Stimulated activated CD4-positive, alpha-beta T cell treated with anti-CD3 and anti-CD28 coated beads, Interleukin-2, amount 100 ng/mL, for 24 hours (primary cell): Measurements from ENCODE around the gene ATP1A4.

Experiments used
- DNase-seq, 2 donors: peaks; one replicate each; pipeline ENCODE4 v3.0.0-alpha.2; 2020

The ATP1A4 gene

GRCh38 chr1:160148121-160148520 is 3.3 kb upstream of the ATP1A4 start:
- no peak for DNase-seq

- no peak for DNase-seq
Observed at GRCh38 chr1:160149233-160149632, 2.2 kb upstream of the ATP1A4 start.

- no peak for DNase-seq
Observed at GRCh38 chr1:160149716-160150115, 1.7 kb upstream of the ATP1A4 start.

- DNase-seq = no peak
Observed at GRCh38 chr1:160154790-160155189, 3.4 kb downstream of the ATP1A4 start.

GRCh38 chr1:160156361-160156760 is 5.0 kb downstream of the ATP1A4 start:
- no peak for DNase-seq

- DNase-seq = no peak
Observed at GRCh38 chr1:160157174-160157573, 5.8 kb downstream of the ATP1A4 start.

- no peak for DNase-seq
Observed at GRCh38 chr1:160158031-160158430, 6.6 kb downstream of the ATP1A4 start.

GRCh38 chr1:160158534-160158933 is 7.1 kb downstream of the ATP1A4 start:
- DNase-seq = no peak

GRCh38 chr1:160159846-160160245 is 8.4 kb downstream of the ATP1A4 start:
- DNase-seq = no peak

GRCh38 chr1:160161965-160162705 is 10.7 kb downstream of the ATP1A4 start:
- DNase-seq = no peak

GRCh38 chr1:160162931-160163330 is 11.5 kb downstream of the ATP1A4 start:
- no peak for DNase-seq

- no peak for DNase-seq
Observed at GRCh38 chr1:160163615-160164014, 12.2 kb downstream of the ATP1A4 start.

GRCh38 chr1:160164121-160164520 is 12.7 kb downstream of the ATP1A4 start:
- no peak for DNase-seq

- DNase-seq = no peak
Observed at GRCh38 chr1:160166166-160166868, 14.9 kb downstream of the ATP1A4 start.

GRCh38 chr1:160167056-160167455 is 15.7 kb downstream of the ATP1A4 start:
- DNase-seq = no peak

- DNase-seq = no peak
Observed at GRCh38 chr1:160167580-160167979, 16.2 kb downstream of the ATP1A4 start.

GRCh38 chr1:160168016-160168415 is 16.6 kb downstream of the ATP1A4 start:
- DNase-seq = no peak

GRCh38 chr1:160168609-160169369 is 17.4 kb downstream of the ATP1A4 start:
- no peak for DNase-seq

GRCh38 chr1:160169553-160170399 is 18.4 kb downstream of the ATP1A4 start:
- DNase-seq = peak in 1 of 2 donors; percentile 9

GRCh38 chr1:160171354-160171753 is 20.0 kb downstream of the ATP1A4 start:
- no peak for DNase-seq

GRCh38 chr1:160171980-160172379 is 20.6 kb downstream of the ATP1A4 start:
- no peak for DNase-seq

- no peak for DNase-seq
Observed at GRCh38 chr1:160177231-160177630, 25.8 kb downstream of the ATP1A4 start.

- no peak for DNase-seq
Observed at GRCh38 chr1:160177667-160178066, 26.3 kb downstream of the ATP1A4 start.
